Activated CD8-positive, alpha-beta memory T cell treated with anti-CD3 and anti-CD28 coated beads for 48 hours (primary cell): ENCODE results near the gene PCDH17.

ENCODE experiments used
- DNase-seq, 3 experiments: peaks; one replicate each; pipeline ENCODE4 v3.0.0-alpha.2; 2020; ENCODE audit warnings: low read depth in 2 of 3, low spot score in 2 of 3

Gene PCDH17

DNA sequence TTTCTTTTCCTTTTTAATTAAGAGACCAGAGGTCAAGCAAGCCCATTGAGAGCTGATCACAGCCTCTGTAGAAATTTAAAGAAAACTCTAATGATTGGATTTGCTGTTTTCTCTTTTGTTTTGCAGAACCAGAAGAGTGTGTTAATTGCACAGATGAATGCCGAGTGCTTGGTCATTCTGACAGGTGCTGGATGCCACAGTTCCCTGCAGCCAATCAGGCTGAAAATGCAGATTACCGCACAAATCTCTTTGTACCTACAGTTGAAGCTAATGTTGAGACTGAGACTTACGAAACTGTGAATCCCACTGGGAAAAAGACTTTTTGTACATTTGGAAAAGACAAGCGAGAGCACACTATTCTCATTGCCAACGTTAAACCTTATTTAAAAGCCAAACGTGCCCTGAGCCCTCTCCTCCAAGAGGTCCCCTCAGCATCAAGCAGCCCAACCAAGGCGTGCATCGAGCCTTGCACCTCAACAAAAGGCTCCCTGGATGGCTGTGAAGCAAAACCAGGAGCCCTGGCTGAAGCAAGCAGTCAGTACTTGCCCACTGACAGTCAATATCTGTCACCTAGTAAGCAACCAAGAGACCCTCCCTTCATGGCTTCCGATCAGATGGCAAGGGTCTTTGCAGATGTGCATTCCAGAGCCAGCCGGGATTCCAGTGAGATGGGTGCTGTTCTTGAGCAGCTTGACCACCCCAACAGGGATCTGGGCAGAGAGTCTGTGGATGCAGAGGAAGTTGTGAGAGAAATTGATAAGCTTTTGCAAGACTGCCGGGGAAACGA, 93.1 kb downstream of the PCDH17 start:
- DNase-seq, result no peak

DNA sequence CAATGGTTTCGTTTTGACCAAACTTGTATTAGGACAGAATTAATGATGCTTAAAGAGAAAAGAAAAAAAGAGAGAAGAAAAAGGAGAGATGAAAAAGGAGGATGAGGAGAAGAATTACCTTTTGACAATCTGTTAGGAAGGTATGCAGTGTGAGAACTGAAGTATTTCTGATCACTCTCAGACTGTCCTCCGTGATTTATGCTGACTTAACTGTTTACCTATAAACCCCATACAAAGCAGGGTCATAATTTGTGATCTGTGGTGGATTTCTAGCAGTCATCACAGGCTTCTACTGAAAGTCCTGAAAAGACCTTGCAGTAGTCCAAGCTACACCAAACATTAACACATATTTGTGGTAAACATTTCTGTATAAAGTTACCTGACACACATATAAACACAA, 93.9 kb downstream of the PCDH17 start:
- no peak for DNase-seq

DNA sequence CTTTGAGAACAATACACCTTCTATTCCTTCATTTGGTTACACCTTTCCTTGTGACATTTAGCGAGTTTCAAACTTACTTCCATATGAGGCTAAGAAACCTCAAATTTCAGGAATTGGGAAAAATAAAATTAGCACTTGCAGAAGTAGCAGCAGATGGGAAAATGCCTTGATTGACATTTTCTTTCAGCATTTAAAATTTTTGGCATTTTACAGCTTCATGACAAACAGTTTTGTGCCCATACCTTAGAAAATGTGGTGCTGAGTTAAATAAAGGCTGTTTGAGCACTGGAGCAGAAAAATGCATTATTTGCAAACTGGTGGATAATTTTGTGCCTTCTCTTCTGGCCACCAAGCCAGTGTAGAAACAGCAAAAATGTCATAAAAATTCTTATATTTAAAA, 95.4 kb downstream of the PCDH17 start:
- DNase-seq, result no peak

DNA sequence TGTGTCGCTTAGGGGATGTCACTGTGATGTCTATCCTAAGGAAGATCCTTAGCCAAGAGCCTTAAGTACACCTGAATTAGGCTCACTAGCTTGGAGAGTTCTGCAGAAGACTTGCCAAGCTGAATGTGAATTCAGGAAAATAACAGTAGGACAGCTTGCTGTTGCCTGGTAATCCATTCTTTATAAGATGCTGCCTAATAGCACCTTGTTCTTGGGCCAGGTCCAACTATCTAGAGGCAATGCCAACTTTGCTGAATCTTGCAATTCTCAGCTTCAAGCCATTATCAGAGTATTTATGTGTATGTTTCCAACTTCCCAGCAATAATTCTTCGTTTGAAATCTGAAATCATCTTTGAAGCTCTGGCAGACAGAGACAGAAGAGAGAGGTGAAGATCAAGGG, 102.8 kb downstream of the PCDH17 start:
- DNase-seq, result no peak

DNA sequence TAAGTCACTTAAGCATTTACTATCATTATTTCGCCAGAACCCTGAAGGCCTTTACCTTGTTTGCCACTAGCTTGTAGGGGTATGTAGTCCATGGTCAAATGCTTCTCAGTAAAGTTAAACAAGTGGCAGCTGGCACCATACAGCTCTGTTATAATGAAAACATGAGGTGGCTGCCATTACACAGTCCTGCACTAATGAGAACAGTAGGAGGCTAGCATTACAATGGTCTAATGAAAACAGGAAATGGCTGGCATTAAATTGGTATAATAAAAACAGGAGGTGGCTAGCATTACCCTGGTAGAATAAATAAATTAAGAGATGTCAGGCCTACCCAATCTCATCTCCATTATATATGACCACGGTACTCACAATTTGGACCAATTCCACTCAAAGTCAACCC, 107.5 kb downstream of the PCDH17 start:
- DNase-seq, result no peak

DNA sequence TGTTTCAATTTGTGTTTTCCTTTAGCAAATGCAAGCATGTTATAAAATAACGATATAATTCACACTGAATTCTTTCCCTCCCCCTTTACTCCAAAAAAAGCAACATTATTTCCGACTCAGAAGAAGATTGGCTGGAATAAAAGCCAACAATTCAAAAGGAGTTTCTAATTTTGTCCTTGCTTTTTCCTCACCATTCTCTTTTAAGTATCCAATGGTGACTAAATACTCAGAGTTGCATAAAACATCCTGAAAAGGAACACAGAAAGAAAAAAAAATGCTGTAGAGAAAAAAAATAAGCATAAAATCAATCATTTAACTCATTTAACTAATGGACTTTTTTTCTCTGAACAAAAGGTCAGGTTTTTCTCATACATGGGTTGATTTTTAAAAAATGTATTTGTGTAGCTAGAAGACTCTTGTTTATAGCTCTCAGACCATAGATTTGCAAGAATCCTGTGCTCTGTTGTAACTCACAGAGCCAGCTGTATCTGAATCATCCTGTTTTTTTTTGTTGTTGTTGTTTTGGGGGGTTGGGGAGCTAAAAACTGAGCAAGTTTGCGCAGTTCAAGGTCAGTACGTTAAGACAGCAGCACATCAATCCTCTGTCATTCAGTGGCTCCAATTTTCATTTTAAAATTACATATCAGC, 108.1 kb downstream of the PCDH17 start:
- DNase-seq, result no peak

DNA sequence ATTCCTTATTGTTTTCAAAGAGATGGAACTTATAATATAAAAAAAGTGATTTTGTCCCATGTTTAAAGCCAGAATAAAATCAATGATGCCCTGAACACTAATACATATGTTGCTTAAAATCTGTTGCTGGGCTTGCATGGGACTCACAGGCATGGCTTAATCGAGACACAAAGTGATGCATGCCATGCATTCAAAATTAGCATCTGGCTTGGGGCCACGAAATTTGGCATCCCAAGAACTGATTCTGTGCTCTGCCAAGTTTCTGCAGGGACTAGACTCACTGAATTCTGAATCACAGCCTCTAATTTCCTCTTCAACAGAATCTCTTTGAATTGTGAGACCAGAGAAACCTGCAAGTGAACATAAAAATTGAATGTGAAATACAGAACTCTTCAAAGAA, 109.2 kb downstream of the PCDH17 start:
- no peak for DNase-seq

DNA sequence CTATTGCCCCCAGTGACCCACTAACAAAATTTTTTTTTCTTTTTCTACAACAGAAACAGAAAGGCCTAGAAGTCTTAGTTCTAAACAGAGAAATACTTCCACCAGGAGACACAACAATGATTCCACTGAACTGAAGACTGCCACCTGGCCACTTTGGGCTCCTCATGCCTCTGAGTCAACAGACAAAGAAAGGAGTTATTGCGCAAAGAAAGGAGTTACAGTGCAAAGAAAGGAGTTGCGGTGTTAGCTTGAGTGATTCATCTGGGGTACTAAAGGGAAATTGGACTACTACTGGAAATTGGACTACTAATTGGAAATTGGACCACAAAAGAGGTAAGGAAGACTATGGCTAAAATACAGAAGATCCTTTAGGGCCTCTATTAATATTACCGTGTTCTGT, 116.6 kb downstream of the PCDH17 start:
- no peak for DNase-seq

DNA sequence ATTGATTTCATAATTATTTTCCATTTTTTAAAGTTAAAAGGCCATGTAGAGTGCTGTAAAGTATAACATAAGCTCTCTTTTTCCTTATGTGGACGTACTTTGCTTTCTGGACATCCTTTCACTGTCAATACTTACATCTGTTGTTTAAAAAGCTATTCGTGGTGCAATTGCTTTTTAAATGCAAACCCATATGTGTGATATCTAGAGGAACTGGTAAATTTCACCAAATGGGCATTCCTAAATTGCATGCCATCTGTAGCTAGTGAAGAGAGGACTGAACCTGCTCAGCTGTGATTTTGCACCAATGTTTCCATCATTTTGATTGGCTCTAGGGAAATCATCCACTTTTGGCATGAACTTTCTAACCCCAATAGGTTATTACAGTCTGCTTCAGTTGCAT, 129.4 kb downstream of the PCDH17 start:
- DNase-seq, result no peak

DNA sequence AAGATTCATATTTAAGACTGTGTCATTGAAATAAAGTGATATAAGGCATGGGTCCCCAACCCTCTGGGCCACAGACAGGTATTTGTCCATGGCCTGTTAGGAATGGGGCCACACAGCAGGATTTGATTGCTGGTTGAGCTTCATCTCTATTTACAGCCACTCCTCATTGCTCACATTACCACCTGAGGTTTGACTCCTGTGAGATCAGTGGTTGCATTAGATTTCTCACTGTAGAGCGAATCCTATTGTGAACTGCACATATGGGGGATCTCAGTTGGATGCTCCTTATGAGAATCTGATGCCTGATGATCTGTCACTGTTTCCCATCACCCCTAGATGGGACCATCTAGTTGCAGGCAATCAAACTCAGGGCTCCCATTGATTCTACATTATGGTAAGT, 132.1 kb downstream of the PCDH17 start:
- DNase-seq, result no peak
